ELF-1 (cell line): ENCODE measurements around the gene ADORA2A.
"Not testable (repeated sequence)": the region's sequence is repeated elsewhere in the genome, so short reads cannot be mapped to it uniquely, and the experiment has no call there.

ENCODE experiments used
- DNase-seq: peaks from one replicate; pipeline ENCODE4 v3.0.0-alpha.2; 2016; ENCODE audit warnings: low read depth, low spot score

The ADORA2A gene

GRCh38 chr22:24485608-24486007 lies 58.2 kb downstream of the ADORA2A start:
- no peak for DNase-seq

GRCh38 chr22:24486501-24486921 lies 59.1 kb downstream of the ADORA2A start:
- DNase-seq, result no peak

GRCh38 chr22:24489011-24489410 lies 61.6 kb downstream of the ADORA2A start:
- DNase-seq, result no peak

GRCh38 chr22:24489434-24489833 lies 62.0 kb downstream of the ADORA2A start:
- DNase-seq, result not testable (repeated sequence)
